ENCODE results near the gene CCDC3.

DNA sequence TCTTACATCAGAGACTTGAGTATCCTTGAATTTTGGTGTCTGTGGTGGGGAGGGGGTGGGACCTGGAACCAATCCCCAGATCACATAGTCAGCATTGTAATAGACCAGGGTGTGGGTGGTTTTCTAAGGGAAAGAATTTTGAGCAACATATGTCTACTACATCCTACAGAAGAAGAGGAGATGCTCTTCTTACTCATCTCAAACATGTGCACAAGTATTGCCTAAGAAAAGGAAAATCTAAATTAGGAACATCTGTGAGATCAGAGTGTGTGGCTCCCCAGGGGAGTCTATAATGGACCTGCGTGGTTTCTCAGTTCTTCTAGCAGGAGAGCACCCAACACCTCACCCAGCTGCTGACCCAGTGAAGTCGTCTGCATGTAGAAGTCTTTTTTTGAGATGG, 148.8 kb downstream of the CCDC3 start:
- TF ChIP-seq, protein P1, sequence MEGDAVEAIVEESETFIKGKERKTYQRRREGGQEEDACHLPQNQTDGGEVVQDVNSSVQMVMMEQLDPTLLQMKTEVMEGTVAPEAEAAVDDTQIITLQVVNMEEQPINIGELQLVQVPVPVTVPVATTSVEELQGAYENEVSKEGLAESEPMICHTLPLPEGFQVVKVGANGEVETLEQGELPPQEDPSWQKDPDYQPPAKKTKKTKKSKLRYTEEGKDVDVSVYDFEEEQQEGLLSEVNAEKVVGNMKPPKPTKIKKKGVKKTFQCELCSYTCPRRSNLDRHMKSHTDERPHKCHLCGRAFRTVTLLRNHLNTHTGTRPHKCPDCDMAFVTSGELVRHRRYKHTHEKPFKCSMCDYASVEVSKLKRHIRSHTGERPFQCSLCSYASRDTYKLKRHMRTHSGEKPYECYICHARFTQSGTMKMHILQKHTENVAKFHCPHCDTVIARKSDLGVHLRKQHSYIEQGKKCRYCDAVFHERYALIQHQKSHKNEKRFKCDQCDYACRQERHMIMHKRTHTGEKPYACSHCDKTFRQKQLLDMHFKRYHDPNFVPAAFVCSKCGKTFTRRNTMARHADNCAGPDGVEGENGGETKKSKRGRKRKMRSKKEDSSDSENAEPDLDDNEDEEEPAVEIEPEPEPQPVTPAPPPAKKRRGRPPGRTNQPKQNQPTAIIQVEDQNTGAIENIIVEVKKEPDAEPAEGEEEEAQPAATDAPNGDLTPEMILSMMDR (conservative IDR thresholded peaks at IDR 0.05; ENCODE audit: low read depth, low read length) = no peak
- no peak for TF ChIP-seq EZH2 (IDR thresholded peaks at IDR 0.05; ENCODE audit: low read length, unreplicated experiment)
